H9 (cell line): ENCODE measurements around the gene PLXNC1. TPM values are rescaled to one million over a fixed set of nuclear protein-coding genes. Genes with fewer than 3 reads are reported as not detected.
"Not testable (repeated sequence)": the region's sequence is repeated elsewhere in the genome, so short reads cannot be mapped to it uniquely, and the experiment has no call there.

Experiments
- DNase-seq: peaks from one replicate; pipeline ENCODE4 v3.0.0-alpha.2; 2017
- H2AFZ ChIP-seq: one replicate; pipeline ENCODE4 v1.6.1; 2013; ENCODE audit warnings: mild to moderate bottlenecking, low read length, control low read depth, moderate library complexity
- H2AK5ac ChIP-seq: 2 replicates; pipeline ENCODE4 v1.6.1; 2013; ENCODE audit warnings: low read length, control low read depth, mixed read lengths; ENCODE audit not compliant: insufficient read length
- H2BK120ac ChIP-seq: one replicate; pipeline ENCODE4 v1.6.1; 2013; ENCODE audit warnings: low read depth, mild to moderate bottlenecking, low read length, control low read depth, inconsistent platforms; ENCODE audit not compliant: poor library complexity, severe bottlenecking
- H2BK12ac ChIP-seq: 2 replicates; pipeline ENCODE4 v1.6.1; 2013; ENCODE audit warnings: low read length, control low read depth, mixed read lengths, low read depth; ENCODE audit not compliant: insufficient read length
- H2BK15ac ChIP-seq: 2 replicates; pipeline ENCODE4 v1.6.1; 2013; ENCODE audit warnings: low read depth, low read length, control low read depth
- H2BK20ac ChIP-seq: one replicate; pipeline ENCODE4 v1.6.1; 2013; ENCODE audit warnings: low read depth, mild to moderate bottlenecking, low read length, control low read depth, inconsistent platforms; ENCODE audit not compliant: poor library complexity, severe bottlenecking
- H2BK5ac ChIP-seq: 2 replicates; pipeline ENCODE4 v1.6.1; 2013; ENCODE audit warnings: low read length, control low read depth, mixed read lengths; ENCODE audit not compliant: insufficient read length
- H3K14ac ChIP-seq: 2 replicates; pipeline ENCODE4 v1.6.1; 2013; ENCODE audit warnings: low read length, control low read depth; ENCODE audit not compliant: insufficient read depth
- H3K18ac ChIP-seq: 2 replicates; pipeline ENCODE4 v1.6.1; 2013; ENCODE audit warnings: low read depth, mild to moderate bottlenecking, mixed read lengths, low read length, control low read depth; ENCODE audit not compliant: insufficient read length
- H3K23ac ChIP-seq: 2 replicates; pipeline ENCODE4 v1.6.1; 2013; ENCODE audit warnings: low read length, control low read depth, mixed read lengths, low read depth; ENCODE audit not compliant: insufficient read length
- H3K23me2 ChIP-seq: 2 replicates; pipeline ENCODE4 v1.6.1; 2013; ENCODE audit warnings: low read depth, mild to moderate bottlenecking, mixed read lengths, low read length, control low read depth; ENCODE audit not compliant: insufficient read length, poor library complexity, severe bottlenecking
- H3K27ac ChIP-seq: 2 replicates; pipeline ENCODE4 v1.5.1; 2013; ENCODE audit warnings: low read length, control low read depth, mixed read lengths, low read depth; ENCODE audit not compliant: insufficient read length
- H3K27me3 ChIP-seq: 2 replicates; pipeline ENCODE4 v1.6.1; 2013; ENCODE audit warnings: low read length, control low read depth, inconsistent platforms; ENCODE audit not compliant: insufficient read depth
- H3K4ac ChIP-seq: 2 replicates; pipeline ENCODE4 v1.6.1; 2013; ENCODE audit warnings: low read depth, mild to moderate bottlenecking, control low read depth, inconsistent platforms, low read length, moderate library complexity
- H3K4me1 ChIP-seq: 2 replicates; pipeline ENCODE4 v1.6.1; 2013; ENCODE audit warnings: low read length, control low read depth, inconsistent platforms; ENCODE audit not compliant: insufficient read depth
- H3K4me2 ChIP-seq: 2 replicates; pipeline ENCODE4 v1.6.1; 2013; ENCODE audit warnings: low read length, control low read depth, mixed read lengths; ENCODE audit not compliant: insufficient read length, insufficient read depth
- H3K56ac ChIP-seq: 2 replicates; pipeline ENCODE4 v1.6.1; 2013; ENCODE audit warnings: low read depth, mild to moderate bottlenecking, mixed read lengths, low read length, control low read depth; ENCODE audit not compliant: insufficient read length
- H3K79me1 ChIP-seq: 2 replicates; pipeline ENCODE4 v1.6.1; 2013; ENCODE audit warnings: low read depth, mild to moderate bottlenecking, moderate library complexity, low read length, control low read depth, inconsistent platforms; ENCODE audit not compliant: insufficient read depth, poor library complexity, severe bottlenecking
- H3K79me2 ChIP-seq: 2 replicates; pipeline ENCODE4 v1.6.1; 2013; ENCODE audit warnings: low read length, control low read depth, inconsistent platforms; ENCODE audit not compliant: insufficient read depth
- H3K9ac ChIP-seq: 2 replicates; pipeline ENCODE4 v1.6.1; 2013; ENCODE audit warnings: low read length, control low read depth, mixed read lengths; ENCODE audit not compliant: insufficient read length; ENCODE audit errors: extremely low read depth
- H3K9me3 ChIP-seq: one replicate; pipeline ENCODE4 v1.6.1; 2013; ENCODE audit warnings: low read depth, low read length, inconsistent platforms; ENCODE audit not compliant: control insufficient read depth
- H3T11ph ChIP-seq: one replicate; pipeline ENCODE4 v1.6.1; 2013; ENCODE audit warnings: mild to moderate bottlenecking, low read length, control low read depth, inconsistent platforms
- H4K20me1 ChIP-seq: one replicate; pipeline ENCODE4 v1.6.1; 2013; ENCODE audit not compliant: control insufficient read depth, insufficient read length, insufficient read depth
- H4K5ac ChIP-seq: 2 replicates; pipeline ENCODE4 v1.6.1; 2013; ENCODE audit warnings: low read depth, mild to moderate bottlenecking, mixed read lengths, low read length, control low read depth; ENCODE audit not compliant: insufficient read length
- H4K8ac ChIP-seq: replicated peaks from 2 replicates; pipeline ENCODE4 v1.6.1; 2013; ENCODE audit warnings: low read length, control low read depth, mixed read lengths, low read depth; ENCODE audit not compliant: insufficient read length
- H4K91ac ChIP-seq: 2 replicates; pipeline ENCODE4 v1.6.1; 2013; ENCODE audit warnings: low read depth, mild to moderate bottlenecking, moderate library complexity, mixed read lengths, low read length, control low read depth; ENCODE audit not compliant: insufficient read length
- H3K27ac Mint-ChIP-seq, 3 experiments: 2 replicates in 2 of 3; 3 replicates in 1 of 3; pipeline ENCODE4 v1.8.0; 2020 to 2021; ENCODE audit warnings: mixed read lengths in 3 of 3, mild to moderate bottlenecking in 1 of 3, moderate library complexity in 1 of 3
- H3K27me3 Mint-ChIP-seq: 2 replicates; pipeline ENCODE4 v1.8.0; 2021; ENCODE audit warnings: low read depth, mild to moderate bottlenecking, moderate library complexity, mixed read lengths
- H3K36me3 Mint-ChIP-seq, 3 experiments: 2 replicates in 2 of 3; 3 replicates in 1 of 3; pipeline ENCODE4 v1.8.0; 2020 to 2021; ENCODE audit warnings: low read depth in 3 of 3, mixed read lengths in 3 of 3; ENCODE audit not compliant: insufficient read depth in 1 of 3
- H3K4me1 Mint-ChIP-seq, 2 experiments: 2 replicates each; pipeline ENCODE4 v1.8.0; 2020; ENCODE audit warnings: mixed read lengths in 2 of 2
- H3K4me3 Mint-ChIP-seq, 2 experiments: 2 replicates in 1 of 2; 3 replicates in 1 of 2; pipeline ENCODE4 v1.8.0; 2020 to 2021; ENCODE audit warnings: mild to moderate bottlenecking in 2 of 2, mixed read lengths in 2 of 2, moderate library complexity in 1 of 2
- H3K9me3 Mint-ChIP-seq, 2 experiments: 2 replicates in 1 of 2; 3 replicates in 1 of 2; pipeline ENCODE4 v1.8.0; 2020; ENCODE audit warnings: mild to moderate bottlenecking in 2 of 2, mixed read lengths in 2 of 2, moderate library complexity in 1 of 2
- WGBS: extraction: QIAGEN DNeasy Blood & Tissue Kit; methylation state at CpG from one replicate; pipeline ENCODE4 v1.1.7; 2013; ENCODE audit warnings: missing lambda C conversion rate, low lambda C conversion rate, mixed read lengths; ENCODE audit not compliant: insufficient read length; ENCODE audit errors: extremely low coverage; 5-methylcytosine and 5-hydroxymethylcytosine counted together
- total RNA-seq: library from RNA; stranded (reverse); gene quantifications from 2 replicates; pipeline ENCODE4 v1.2.1, GENCODE V29; 2021
- TF ChIP-seq, protein P1 (sequence below): fragments of 200-600 bp; sonication (generic); conservative IDR thresholded peaks from 3 replicates; pipeline ENCODE4 v1.8.0; 2021; ENCODE audit warnings: antibody characterized with exemption, mild to moderate bottlenecking

PLXNC1 gene
- total RNA-seq, 1 experiment from 2014 or later = 1.2 TPM

DNA sequence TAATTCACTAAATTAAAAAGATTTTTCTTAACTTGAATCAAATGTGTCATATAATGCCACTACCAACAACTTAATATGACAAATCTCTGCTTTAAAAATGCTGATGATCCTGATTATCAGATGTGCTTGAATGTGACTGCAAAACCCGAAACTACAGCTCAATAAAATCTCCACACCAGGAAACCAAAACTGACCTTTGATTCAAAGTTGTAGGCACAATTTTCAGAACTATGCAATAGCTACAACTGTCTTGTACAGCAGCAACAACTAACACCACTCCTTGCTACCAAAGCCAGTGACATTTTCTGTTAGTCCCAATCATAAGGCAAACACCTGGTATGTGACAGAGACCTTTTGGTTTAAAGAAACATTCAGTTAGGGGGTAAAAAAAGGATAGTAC, 164.0 kb downstream of the PLXNC1 start:
- H3K79me2 ChIP-seq = no peaks in the 10 kb centered on the region
- no peaks in the 10 kb centered on the region for H3K4me1 Mint-ChIP-seq
- H4K5ac ChIP-seq = no peak overlapping the region
- DNase-seq = no peak
- H4K91ac ChIP-seq = no peak overlapping the region
- no peak overlapping the region for H3K27ac ChIP-seq
- H4K8ac ChIP-seq = no peak overlapping the region
- no peak overlapping the region for H2BK5ac ChIP-seq
- H2BK15ac ChIP-seq = no peak overlapping the region
- no peak overlapping the region for H3K9ac ChIP-seq
- H3K27ac Mint-ChIP-seq = no peak overlapping the region
- peaks cover 13 to 39% (median 25%) of the 10 kb centered on the region in 3 experiments for H3K36me3 Mint-ChIP-seq
- no peaks in the 10 kb centered on the region for H3K27me3 Mint-ChIP-seq
- no peaks in the 10 kb centered on the region for H4K20me1 ChIP-seq
- no peaks in the 10 kb centered on the region for H3K27me3 ChIP-seq
- no peak overlapping the region for H3K4me3 Mint-ChIP-seq
- H2BK20ac ChIP-seq = no peak overlapping the region
- no peak overlapping the region for H3T11ph ChIP-seq
- no peak overlapping the region for H2BK12ac ChIP-seq
- no peaks in the 10 kb centered on the region for H3K4me1 ChIP-seq
- H3K4me2 ChIP-seq = no peak overlapping the region
- WGBS = no CpG with 5 or more reads among the region's 1 CpG
- no peak overlapping the region for H3K14ac ChIP-seq
- no peak overlapping the region for H2BK120ac ChIP-seq
- no peaks in the 10 kb centered on the region for H3K9me3 ChIP-seq
- H2AFZ ChIP-seq = no peak overlapping the region
- H3K9me3 Mint-ChIP-seq = peaks cover 9 to 10% of the 10 kb centered on the region in 2 experiments
- H3K79me1 ChIP-seq = no peaks in the 10 kb centered on the region
- TF ChIP-seq, protein P1, sequence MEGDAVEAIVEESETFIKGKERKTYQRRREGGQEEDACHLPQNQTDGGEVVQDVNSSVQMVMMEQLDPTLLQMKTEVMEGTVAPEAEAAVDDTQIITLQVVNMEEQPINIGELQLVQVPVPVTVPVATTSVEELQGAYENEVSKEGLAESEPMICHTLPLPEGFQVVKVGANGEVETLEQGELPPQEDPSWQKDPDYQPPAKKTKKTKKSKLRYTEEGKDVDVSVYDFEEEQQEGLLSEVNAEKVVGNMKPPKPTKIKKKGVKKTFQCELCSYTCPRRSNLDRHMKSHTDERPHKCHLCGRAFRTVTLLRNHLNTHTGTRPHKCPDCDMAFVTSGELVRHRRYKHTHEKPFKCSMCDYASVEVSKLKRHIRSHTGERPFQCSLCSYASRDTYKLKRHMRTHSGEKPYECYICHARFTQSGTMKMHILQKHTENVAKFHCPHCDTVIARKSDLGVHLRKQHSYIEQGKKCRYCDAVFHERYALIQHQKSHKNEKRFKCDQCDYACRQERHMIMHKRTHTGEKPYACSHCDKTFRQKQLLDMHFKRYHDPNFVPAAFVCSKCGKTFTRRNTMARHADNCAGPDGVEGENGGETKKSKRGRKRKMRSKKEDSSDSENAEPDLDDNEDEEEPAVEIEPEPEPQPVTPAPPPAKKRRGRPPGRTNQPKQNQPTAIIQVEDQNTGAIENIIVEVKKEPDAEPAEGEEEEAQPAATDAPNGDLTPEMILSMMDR = no peak
- no peak overlapping the region for H3K18ac ChIP-seq
- no peak overlapping the region for H3K23ac ChIP-seq
- H3K4ac ChIP-seq = no peak overlapping the region
- H3K56ac ChIP-seq = no peak overlapping the region
- no peak overlapping the region for H2AK5ac ChIP-seq
- H3K23me2 ChIP-seq = no peaks in the 10 kb centered on the region

DNA sequence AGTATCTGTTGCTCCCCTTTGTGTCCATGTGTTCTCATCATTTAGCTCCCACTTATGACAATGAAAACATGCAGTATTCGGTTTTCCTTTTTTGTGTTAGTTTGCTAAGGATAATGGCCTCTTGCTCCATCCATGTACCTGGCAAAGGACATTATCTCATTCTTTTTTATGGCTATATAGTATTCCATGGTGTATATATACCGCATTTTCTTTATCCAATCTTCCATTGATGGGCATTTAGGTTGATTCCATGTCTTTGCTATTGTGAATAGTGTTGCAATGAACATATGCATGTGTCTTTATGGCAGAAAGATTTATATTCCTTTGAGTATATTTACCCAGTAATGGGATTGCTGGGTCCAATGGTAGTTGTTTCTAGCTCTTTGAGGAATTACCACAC, 168.2 kb downstream of the PLXNC1 start:
- H3K27ac ChIP-seq, H3K23me2 ChIP-seq, H4K20me1 ChIP-seq, H2BK120ac ChIP-seq, H4K5ac ChIP-seq, H3K4me3 Mint-ChIP-seq, H3K4me1 Mint-ChIP-seq, H4K8ac ChIP-seq, H2BK12ac ChIP-seq, H3K27me3 Mint-ChIP-seq, H2BK20ac ChIP-seq, H3K4me1 ChIP-seq, H2AFZ ChIP-seq, H4K91ac ChIP-seq, H2AK5ac ChIP-seq, H3K4me2 ChIP-seq, H3T11ph ChIP-seq, H3K14ac ChIP-seq, H3K27ac Mint-ChIP-seq, H3K79me2 ChIP-seq, H3K4ac ChIP-seq, H3K27me3 ChIP-seq, H3K56ac ChIP-seq, H2BK15ac ChIP-seq, DNase-seq, H3K9ac ChIP-seq, H2BK5ac ChIP-seq, H3K79me1 ChIP-seq, H3K23ac ChIP-seq, H3K18ac ChIP-seq: not testable (repeated sequence)
- no CpG with 5 or more reads among the region's 2 CpGs for WGBS
- Mint-ChIP-seq H3K36me3 (peaks cover 31 to 55% (median 50%) of the 10 kb centered on the region in 3 experiments), H3K9me3 (peaks cover 49 to 52% of the 10 kb centered on the region in 2 experiments)
- H3K9me3 ChIP-seq = peaks cover 21% of the 10 kb centered on the region
